ENCODE results near the gene IRS1.

IRS1 gene

GRCh38 chr2:226715347-226715990, 84.2 kb downstream of the IRS1 start:
- DNase-seq = no peak

- no peak for DNase-seq
Measured at GRCh38 chr2:226712941-226713340, 86.7 kb downstream of the IRS1 start.

GRCh38 chr2:226711606-226712296, 87.9 kb downstream of the IRS1 start:
- no peak for DNase-seq

GRCh38 chr2:226707499-226707898, 92.1 kb downstream of the IRS1 start:
- no peak for DNase-seq

- DNase-seq = no peak
Measured at GRCh38 chr2:226705965-226706364, 93.7 kb downstream of the IRS1 start.

GRCh38 chr2:226705133-226705886, 94.3 kb downstream of the IRS1 start:
- no peak for DNase-seq

- no peak for DNase-seq
Measured at GRCh38 chr2:226703514-226703913, 96.1 kb downstream of the IRS1 start.

GRCh38 chr2:226702376-226702775, 97.2 kb downstream of the IRS1 start:
- DNase-seq = no peak

GRCh38 chr2:226701052-226701451, 98.6 kb downstream of the IRS1 start:
- DNase-seq = no peak

GRCh38 chr2:226699321-226699720, 100.3 kb downstream of the IRS1 start:
- DNase-seq = no peak

- DNase-seq = no peak
Measured at GRCh38 chr2:226698671-226699070, 100.9 kb downstream of the IRS1 start.

- DNase-seq = no peak
Measured at GRCh38 chr2:226694586-226695284, 104.9 kb downstream of the IRS1 start.

- DNase-seq = no peak
Measured at GRCh38 chr2:226694149-226694548, 105.5 kb downstream of the IRS1 start.

- no peak for DNase-seq
Measured at GRCh38 chr2:226693521-226693920, 106.1 kb downstream of the IRS1 start.

- DNase-seq = no peak
Measured at GRCh38 chr2:226692521-226693126, 107.0 kb downstream of the IRS1 start.

- DNase-seq = no peak
Measured at GRCh38 chr2:226691255-226691654, 108.4 kb downstream of the IRS1 start.

- no peak for DNase-seq
Measured at GRCh38 chr2:226690461-226691024, 109.1 kb downstream of the IRS1 start.

- no peak for DNase-seq
Measured at GRCh38 chr2:226687641-226688253, 111.9 kb downstream of the IRS1 start.

- DNase-seq = no peak
Measured at GRCh38 chr2:226684563-226684959, 115.1 kb downstream of the IRS1 start.

GRCh38 chr2:226683944-226684562, 115.6 kb downstream of the IRS1 start:
- no peak for DNase-seq

GRCh38 chr2:226683196-226683595, 116.4 kb downstream of the IRS1 start:
- no peak for DNase-seq

Measured in KG1 (cell line).